T-helper 22 cell (primary cell): ENCODE results near the gene PRDM16.

ENCODE experiments used
- DNase-seq: peaks from one replicate; pipeline ENCODE4 v3.0.0-alpha.2; 2020; ENCODE audit warnings: low read depth

PRDM16 gene

DNA sequence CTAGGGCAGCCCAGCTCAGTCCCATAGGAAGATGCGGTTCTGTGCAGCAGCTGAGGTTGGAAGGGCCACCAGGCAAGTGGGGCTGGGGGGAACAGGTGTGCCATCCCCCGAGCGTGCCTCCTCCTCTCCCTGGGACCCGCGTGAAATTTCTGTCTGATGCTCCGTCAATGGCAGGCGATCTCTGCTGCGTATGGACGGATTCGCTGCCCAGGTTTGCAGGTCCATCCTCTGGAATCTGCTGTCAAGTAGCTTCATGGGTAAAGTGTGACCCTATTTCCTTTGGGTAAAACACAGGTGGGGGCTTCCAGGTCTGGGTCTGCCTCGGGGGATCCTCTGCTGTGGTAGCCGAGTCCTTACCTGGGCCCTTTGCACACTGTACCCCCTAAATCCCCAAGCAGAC is 270.9 kb downstream of the PRDM16 start:
- no peak for DNase-seq

DNA sequence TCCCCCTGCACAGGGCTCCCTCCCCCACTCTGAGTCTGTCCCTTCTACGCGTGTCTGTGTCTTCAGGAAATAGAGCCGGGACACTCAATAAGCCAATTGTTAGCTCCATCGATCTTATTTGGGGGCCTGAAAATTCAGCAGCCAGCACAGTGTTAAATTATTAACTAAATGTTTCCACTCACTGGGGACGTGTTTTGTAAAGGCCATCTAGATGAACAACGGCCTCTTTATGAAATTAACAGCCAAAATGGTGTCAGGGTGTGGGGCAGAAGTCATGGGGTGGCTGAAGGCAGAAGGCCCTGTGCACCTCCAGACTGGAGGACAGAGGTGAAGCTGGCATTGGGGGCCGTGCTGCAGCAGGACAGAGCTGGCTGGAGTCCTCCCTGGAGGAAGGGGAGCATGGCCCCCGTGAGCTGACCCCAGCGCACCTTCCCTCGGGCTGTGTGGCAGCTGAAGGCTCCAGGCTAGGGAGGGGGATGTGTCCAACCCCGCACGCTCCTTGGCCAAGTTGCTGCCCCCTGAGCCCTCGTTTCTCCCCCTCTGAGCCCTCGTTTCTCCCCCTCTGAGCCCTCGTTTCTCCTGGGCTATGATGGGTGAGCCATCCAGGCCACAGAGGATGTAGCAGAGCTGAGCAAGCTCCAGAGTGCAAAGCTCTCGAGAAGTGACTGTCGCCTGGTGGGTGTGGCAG is 271.7 kb downstream of the PRDM16 start:
- DNase-seq = no peak

DNA sequence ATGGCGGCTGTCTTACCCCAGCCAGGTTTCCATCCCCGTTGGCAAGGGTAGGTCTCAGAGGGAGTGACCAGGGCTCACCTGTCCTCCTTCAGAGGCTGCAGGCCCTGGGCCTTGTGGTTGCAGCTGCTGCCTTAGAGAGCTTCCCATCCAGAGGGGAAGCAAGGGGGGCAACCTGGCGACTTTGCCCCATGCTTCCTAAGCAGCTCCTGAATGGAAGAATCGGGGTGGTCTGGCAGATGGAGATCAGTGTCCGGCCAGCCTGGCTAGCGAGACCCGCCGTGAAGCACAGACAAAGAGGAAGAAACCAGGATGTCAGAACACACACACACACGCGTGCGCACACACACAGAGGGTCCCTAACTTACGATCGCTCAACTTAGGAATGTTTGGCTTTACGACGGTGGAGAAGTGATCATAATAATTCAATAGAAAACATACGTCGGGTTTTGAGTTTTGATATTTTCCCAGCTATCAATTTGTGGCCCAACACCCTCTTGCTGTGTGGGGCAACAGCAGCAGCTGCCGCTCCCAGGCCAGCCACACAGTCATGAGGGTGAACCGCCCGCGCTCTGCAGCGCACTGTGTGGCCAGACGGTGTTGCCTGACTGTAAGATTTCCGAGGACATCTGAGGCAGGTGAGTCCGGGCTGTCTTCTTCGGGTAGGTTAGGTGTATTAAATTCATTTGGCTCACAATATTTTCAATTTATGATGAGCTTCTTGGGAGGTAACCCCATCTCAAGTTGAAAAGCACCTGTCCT is 272.4 kb downstream of the PRDM16 start:
- no peak for DNase-seq

DNA sequence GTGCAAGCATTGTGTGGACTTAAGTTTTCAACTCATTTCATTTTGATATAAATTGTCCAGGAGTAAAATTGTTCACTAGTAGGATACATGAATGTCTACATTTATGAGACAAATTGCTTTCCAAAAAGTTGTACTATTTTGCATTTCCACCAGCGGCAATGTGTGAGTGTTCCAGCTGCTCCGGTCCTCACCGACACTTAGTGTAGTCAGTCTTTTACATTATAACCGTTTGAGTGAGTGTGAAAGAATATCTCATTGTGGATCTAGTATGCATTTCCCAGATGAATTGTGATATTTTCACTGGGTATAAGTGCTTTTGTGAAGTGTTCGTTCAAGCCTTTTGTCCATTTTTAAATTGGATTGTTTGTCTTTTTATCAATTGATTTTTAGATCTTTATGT is 274.0 kb downstream of the PRDM16 start:
- DNase-seq = no peak

DNA sequence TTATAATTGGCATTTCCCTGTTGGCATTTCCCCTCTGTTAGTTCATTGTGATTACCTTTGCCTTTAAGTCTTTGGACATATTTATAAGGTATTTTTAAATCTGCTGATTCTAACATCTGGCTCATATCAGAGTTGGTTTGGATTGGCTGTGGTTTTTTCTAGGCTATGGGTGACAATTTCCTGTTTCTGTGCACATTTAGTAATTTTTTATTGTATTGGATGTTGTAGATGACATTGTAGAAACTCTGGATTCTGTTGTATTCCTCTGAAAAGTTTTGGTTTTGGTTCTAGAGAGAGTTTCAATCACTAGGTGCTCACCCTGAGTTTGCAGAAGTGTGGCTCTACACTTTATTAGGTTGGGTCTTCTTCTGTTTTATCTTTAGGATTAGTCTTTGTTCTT is 275.4 kb downstream of the PRDM16 start:
- no peak for DNase-seq

DNA sequence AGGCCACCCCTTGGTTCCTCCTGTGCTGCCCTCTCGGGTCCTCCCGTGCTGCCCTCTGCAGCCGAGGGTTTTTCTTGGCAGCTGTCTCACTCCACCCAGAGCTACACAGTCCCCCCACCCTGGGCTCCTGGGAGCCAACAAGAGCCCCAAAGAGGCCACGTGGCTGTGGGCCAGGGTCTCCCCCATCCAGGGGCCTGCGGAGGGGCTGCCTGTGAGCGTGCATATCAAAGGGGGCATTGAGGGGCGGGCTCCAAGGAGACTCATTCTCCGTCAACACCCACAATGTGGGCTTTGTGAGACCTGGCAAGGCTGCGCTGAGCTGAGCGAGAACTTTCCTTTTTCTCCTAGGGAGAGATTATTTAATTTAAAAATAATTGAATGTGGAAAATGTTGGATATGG is 276.8 kb downstream of the PRDM16 start:
- no peak for DNase-seq

DNA sequence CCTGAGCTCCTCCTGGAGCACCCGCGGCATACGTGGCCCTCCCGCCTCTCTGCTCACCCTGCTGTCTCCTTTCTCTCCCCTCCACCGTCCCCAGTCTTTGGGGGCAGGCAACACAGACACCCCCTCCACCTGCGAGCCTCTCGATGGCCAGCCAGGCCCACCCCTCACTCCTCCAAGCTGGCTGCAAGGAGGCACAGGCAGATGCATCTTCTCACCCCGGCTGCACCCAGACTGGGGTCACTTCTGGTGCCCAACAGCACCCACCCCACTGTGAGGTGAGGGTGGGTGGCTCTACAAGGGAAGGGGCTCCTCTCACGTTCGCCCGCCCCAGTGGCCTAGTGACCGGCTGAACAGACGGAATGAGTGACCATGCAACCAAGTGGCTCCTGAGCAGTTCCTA is 277.5 kb downstream of the PRDM16 start:
- no peak for DNase-seq

DNA sequence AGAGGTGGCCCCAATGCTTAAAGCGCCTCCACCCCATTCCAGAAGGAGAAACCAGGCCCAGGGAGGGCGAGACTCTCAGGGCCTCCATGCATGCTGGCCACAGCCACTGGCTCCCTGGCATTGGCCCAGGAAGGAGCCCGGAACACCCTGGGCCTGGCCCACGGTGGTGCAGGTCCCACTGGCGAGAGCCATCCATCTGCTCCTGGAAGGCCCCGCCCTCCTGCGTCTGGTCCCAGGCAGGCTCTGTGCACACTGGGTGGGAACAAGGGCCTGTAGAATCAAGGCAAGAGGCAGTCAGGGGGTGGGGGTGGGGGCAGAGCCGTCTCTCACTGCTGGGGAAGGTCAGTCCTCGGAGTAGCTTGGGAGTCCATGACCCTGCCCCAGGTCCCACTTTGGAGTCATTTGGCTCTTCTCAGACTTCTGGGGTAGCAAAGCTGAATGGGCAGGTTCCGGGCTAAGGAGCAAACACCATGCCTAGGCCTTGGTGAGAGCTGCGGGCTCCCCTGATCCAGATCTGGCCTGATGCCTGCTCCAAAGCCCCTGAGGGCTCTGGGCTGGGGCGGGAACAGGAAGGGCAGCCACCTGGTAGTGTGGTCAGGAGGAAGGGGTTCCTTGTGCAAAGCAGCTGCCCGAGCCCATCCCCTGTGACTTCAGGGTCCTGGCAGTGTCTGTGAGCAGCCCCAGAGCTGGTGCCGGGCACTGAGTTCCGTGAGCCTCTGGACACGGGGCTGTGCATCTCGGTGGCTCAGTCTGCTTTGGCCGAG is 278.4 kb downstream of the PRDM16 start:
- no peak for DNase-seq

DNA sequence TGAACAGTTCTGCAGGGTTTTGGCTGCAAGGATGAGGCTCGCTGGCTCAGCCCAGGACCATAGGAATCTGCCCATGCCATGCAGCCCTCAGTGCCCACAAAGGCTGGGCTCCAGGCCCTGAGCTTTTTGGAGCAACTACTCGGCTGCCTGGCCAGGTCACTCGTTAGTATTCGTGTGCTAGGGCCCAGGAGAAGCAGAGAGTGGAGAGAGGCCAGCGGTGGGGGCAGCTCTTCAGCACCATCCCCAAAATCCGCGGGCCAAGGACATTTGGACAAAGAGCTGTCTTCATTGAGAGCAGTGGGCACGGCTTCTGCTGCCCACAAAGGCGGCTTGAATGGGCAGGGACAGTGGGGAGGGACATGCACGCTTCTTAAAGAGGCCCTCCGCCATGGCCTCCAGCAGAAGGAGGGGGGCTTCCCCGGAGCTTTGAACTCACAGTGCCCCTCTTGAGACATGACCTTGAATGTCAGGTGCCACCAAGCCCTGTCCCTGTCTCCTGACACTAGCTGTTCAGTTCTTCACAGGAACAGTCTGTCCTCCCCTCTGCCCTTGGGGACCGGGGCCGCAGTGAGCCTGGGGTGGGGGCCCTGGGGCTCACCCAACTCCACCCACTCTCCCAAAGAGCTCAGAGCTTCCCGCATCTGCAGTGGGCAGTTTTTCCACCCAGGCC is 279.3 kb downstream of the PRDM16 start:
- DNase-seq = no peak

DNA sequence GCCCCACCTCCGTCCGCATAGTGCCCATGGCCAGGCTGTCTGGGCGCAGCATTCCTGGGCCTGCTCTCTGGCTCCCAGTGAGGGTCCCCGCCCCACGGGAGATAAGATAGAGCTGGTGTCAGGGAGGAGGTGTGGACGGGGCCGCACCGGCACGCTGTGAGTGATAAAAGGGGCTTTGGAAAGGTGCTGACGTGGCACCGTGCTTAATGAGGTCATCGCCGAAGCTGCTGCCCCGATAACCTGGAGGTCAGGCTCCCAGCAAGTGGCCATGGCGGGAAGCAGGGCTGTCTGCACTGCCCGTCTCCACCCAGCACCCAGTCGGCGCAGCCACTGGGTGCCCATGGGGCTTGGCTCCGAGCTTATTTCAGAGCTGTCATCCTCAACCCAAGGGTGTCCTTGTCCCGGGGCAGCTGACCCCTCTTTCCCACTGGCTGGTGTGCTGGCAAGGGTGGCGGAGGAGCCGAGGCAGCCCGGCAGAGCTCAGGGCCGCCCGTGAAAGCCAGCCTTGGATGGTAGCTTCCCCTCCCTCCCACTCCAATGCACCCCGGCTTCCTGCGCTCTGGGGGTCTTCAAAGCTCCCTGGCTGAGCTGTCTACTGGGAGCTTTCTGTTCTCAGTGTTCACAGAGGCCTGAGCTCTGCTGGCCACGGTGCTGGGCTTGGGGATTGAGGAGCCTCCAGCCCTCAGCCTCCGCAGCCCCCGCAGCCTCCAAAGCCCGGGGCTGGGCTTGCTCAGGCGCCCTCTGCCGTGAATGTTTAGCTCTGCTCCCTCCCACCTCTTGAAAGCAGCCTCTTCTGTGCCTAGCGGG is 280.4 kb downstream of the PRDM16 start:
- no peak for DNase-seq

DNA sequence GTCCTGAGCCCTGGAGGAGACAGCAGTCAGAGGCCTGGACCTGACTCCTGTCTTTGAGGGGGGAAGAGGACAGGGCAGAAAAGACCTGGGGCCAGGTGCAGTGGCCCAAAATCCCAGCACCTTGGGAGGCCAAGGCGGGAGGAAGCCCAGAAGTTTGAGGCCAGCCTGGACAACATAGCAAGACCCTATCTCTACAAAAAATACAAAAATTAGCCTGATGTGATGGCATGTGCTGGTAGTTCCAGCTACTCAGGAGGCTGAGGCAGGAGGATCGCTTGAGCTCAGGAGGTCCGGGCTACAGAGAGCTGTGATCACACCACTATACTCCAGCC is 280.9 kb downstream of the PRDM16 start:
- no peak for DNase-seq

DNA sequence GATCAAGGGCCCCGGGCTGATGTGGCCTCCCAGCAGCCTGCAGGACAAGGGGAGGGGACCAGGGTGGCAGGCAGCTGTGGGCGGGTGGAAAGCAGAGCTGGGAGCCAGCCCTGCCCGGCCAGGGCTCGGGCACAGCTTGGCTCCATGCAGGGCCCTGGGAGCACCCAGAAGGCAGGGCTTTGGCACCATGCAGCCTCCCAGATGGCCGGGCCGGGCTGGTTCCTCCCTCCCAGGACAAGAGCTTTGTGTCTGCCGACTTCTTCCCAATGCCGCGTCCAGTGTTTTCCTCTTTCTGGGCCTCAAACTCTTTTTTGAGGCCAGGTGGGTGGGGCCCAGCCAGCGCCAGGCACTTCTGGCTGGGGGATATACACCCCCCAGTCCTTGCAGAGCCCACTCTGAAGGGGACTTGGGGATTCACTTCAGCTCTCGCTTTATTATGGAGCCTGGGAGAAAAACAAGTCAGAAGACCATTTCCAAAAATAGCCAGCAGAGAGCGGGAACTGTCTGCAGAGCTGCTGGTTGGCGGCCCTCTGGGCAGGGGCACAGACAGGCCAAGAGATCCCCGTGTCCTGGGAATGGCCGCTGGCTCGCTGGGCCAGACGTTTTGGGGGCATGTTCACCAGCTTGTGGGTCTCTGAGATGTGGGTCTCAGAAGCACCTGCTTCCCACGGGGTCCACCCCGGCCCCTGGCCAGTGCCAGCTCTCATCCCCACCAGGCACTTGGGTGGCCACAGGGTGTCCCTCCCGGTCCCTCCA is 281.7 kb downstream of the PRDM16 start:
- no peak for DNase-seq

DNA sequence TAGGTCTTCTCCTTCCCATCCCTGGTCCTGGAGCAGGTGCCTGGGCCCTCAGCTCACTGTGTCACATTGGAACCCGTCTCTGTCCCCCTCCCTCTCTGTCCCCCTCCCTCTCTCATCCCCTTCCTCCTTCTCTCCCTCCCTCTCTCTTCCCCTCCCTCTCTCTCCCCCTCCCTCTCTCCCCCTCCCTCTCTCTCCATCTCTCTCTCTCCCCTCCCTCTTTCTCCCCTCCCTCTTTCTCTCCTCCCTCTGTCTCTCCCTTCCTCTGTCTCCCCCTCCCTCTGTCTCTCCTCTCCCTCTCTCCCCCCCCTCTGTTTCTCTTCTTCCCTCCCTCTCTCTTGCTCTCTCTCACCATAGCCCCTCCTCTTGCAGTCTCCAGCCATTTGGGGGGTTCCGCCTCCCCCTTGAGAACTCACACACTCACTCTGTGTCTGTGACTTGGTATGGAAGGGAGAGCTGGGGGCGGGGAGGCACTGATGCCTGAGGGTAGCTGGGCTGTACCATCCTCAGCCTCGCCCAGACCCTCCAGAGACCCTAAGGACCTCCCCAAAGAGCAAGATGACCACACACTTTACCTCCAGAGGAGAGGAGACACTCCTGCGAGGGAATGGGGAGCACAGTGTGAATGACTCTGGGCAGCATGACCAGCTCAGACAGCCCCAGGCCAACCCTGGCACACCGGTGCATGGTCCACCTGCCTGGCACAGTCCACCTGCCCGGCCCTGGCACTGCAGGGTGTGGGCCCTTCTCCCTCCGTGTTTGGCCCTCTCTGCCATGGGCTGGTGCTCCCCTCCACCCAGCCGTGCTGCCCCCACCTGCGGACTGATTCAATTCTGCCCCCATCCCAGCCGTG is 282.7 kb downstream of the PRDM16 start:
- DNase-seq = no peak

DNA sequence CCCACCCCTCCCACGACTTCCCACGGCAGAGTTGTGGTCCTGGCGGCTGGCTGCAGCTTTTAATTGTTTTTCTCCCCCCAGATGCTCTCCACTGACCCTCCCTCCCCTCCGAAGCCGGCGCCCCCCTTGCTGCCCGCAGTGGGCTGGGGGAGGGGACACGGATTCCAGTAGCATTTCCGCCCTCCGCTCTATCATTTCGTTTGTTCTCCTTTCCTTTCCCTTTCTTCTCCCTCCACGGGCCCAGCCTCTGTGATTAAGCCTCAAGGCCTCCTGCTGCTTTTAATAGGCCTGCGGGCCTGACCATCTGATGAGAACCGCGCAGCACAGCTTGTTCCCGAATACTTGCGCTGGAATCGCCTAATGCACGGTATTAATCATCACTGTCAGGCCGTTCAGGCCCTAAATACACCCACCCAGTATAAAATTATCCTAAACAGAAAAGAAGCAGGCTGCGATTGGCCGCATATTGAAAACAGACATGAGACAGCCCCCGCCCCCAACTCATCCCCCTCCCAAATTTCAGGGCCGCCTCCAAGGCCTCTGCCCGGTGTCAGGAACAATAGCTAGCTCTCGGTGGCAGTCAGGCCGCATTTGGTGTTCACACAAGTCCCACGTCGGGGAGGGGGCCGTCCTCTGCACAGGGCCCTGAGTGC is 283.4 kb downstream of the PRDM16 start:
- no peak for DNase-seq

DNA sequence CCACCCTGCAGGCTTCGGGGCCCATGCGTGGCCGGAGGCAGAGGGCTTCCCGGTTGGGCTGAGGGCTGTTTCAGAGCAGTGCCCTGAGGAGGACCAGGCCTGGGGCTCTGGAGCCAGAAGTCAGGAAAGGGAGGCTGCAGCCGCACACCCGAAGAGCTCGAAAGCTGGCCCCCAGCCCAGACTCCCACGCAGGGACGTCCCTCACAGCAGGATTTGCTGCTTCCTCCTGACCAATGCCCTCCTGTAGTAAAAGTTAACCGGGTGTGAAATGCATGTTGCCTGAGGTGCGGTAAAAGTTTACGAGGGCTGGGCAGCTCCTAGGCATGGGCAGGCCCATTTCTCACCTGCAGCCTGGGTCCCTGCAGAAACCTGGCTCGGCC is 283.9 kb downstream of the PRDM16 start:
- no peak for DNase-seq

DNA sequence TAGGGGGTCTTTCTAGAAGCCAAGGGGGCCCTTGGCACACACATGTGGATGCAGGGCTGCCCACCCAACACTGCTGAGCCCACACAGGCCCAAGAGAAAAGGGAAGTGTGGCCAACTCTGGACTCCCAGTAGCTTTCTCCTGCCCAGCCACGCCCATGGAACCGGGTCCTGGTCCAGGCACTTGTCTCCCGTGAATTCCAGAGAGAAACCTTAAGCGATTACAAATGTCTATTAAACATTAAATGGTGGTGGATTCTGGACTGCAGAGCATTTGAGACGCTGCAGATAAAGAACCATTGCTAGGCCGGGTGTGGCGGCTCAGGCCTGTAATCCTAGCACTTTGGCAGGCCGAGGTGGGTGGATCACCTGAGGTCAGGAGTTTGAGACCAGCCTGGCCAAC is 284.9 kb downstream of the PRDM16 start:
- no peak for DNase-seq

DNA sequence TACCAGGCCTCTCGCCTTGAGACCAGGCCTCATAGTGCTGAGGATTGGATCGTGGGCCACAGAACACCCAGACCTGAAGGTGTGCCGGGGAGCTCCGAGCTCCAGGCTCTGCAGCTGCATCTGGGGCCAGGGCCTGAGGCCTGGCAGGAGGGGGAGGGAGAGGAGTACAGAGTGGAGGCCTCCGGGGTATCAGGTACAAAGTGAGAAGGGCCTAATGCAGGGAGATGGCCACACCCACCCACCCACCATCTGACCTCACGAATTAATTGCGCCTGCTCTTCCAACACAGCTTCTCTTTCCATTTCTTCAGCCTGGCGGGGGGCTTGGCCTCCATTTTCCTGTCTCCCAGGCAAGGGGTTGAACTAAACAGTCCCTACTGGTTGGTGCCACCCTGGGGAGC is 286.1 kb downstream of the PRDM16 start:
- no peak for DNase-seq

DNA sequence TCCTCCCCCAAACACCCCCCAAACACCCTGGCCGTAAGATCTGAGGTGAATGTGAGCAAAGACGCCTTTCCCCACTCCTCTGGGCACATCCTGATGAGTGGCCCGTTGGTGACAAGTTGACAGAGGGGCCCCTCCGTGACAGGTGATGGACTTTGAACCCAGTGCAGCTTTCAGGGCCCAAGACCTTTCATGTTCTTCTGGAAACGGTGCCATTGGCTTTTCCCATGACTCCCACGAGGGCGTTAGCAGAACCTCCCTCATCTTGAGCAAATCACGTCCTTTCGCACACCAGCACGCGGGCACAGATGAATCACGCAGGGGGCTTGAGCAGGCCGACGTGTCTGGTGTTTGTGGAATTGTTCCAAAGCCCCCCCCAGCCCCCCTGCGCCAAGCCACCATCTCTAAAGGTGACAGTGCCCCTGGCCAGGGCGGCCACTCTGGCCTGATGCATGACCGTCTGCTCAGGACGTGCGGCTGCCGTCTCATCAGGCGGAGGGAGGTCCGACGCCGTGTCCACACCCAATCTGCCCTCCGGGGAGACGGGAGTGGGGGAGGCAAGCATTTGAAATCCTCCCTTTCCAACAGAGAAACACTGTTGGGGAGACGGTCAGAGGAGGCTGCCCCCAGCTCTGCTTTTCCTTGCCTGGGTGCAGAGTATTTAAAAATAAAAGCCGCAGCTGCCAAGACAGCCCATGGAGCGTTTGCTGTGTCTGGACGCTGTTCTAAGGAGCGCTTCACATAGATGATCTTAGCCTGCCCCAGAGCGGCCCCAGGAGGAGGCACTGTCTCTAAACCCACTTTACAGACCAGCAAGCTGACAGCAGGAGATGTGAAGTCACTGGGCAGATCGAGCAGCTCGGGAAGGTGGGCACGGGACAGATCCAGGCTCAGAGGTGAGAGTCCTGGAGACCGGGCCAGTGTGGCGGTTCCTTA is 287.2 kb downstream of the PRDM16 start:
- DNase-seq = no peak
